CD4-positive, alpha-beta T cell treated with Interleukin-4 for 4 hours (primary cell): Measurements from ENCODE around the gene CMIP.

ENCODE experiments used
- DNase-seq: peaks from one replicate; pipeline ENCODE4 v3.0.0-alpha.2; 2020

Gene CMIP

GRCh38 chr16:81709016-81709900, 264.6 kb downstream of the CMIP start:
- DNase-seq, result no peak

- no peak for DNase-seq
Measured at GRCh38 chr16:81710044-81710443, 265.4 kb downstream of the CMIP start.

GRCh38 chr16:81710596-81710995, 266.0 kb downstream of the CMIP start:
- DNase-seq, result no peak

GRCh38 chr16:81711657-81712319, 267.2 kb downstream of the CMIP start:
- no peak for DNase-seq

GRCh38 chr16:81712681-81713080, 268.1 kb downstream of the CMIP start:
- DNase-seq, result no peak

GRCh38 chr16:81713295-81713772, 268.7 kb downstream of the CMIP start:
- DNase-seq, result no peak

GRCh38 chr16:81713796-81714195, 269.2 kb downstream of the CMIP start:
- no peak for DNase-seq

GRCh38 chr16:81714583-81714982, 270.0 kb downstream of the CMIP start:
- DNase-seq, result no peak

GRCh38 chr16:81715358-81716196, 271.0 kb downstream of the CMIP start:
- DNase-seq, result peak; percentile 80

- peak; percentile 64 for DNase-seq
Measured at GRCh38 chr16:81716478-81717225, 272.0 kb downstream of the CMIP start.

GRCh38 chr16:81717662-81718189, 273.1 kb downstream of the CMIP start:
- DNase-seq, result peak; percentile 52

- DNase-seq, result peak; percentile 11
Measured at GRCh38 chr16:81718637-81719036, 274.0 kb downstream of the CMIP start.

- no peak for DNase-seq
Measured at GRCh38 chr16:81719993-81720392, 275.4 kb downstream of the CMIP start.

GRCh38 chr16:81720973-81721906, 276.6 kb downstream of the CMIP start:
- DNase-seq, result no peak

- peak; percentile 85 for DNase-seq
Measured at GRCh38 chr16:81723098-81723723, 278.6 kb downstream of the CMIP start.

GRCh38 chr16:81728435-81728834, 283.8 kb downstream of the CMIP start:
- no peak for DNase-seq

GRCh38 chr16:81729451-81729850, 284.8 kb downstream of the CMIP start:
- DNase-seq, result no peak

- DNase-seq, result peak; percentile 50
Measured at GRCh38 chr16:81730090-81731051, 285.8 kb downstream of the CMIP start.

- no peak for DNase-seq
Measured at GRCh38 chr16:81731649-81732048, 287.0 kb downstream of the CMIP start.
